HG02763 (cell line): Measurements from ENCODE around the gene NR1I2.

Source experiments
- ATAC-seq: cut with Tn5 transposase; IDR thresholded peaks from one replicate; pipeline ENCODE4 v1.9.1; 2021; ENCODE audit warnings: mild to moderate bottlenecking, moderate library complexity; ENCODE audit not compliant: unreplicated experiment

NR1I2 gene

DNA sequence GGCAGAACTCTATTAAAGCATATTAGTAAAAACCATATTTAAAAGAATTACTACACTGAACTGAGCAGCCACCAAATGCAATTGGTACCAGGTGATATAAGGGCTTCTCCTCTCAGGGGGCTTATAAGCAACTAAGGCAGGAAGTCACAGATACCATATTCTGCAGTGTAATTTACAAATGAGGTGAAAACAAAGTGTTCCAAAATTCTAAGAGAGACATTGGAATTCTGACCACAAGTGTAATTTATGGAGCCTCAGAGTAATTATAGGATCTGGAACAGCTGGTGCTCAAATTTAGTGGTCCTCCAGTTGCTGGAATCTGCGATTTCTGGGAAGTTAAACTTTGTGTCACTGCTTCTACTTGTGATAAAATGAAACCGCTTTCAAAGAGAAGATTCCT lies 3.1 kb upstream of the NR1I2 start:
- ATAC-seq: no peak

DNA sequence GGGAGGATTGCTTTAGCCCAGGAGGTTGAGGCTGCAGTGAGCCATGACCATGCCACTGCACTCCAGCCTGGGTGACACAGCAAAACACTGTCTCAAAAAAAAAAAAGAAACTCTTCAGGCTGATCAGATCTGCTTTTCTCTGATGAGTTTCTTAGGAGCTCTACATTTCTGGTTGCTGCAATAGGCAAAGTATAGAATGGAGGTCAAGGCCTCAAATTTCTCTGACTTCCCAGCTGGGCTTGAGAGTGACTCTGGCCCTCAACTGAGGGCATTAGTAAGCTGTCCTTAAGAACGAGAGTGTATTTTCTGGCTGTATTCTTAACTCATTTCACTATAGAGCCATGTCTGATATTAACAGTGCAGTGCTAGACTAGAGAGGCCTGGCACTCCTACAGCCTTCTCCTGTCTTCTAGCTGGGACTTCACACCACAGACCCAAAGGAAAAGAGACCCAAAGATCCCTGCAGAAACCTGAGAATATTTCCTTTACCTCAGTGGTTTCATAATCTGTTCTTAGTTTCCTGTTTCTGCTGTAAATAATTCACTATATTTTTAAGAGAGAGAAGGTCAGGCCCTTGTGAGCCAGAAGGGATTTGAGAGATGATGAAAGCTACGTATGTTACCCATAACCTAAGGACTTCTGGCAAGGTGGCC lies 2.0 kb upstream of the NR1I2 start:
- ATAC-seq: no peak

GRCh38 chr3:119782460-119782859 lies 559 bp downstream of the NR1I2 start:
- no peak for ATAC-seq

GRCh38 chr3:119783255-119783654 lies 1.4 kb downstream of the NR1I2 start:
- ATAC-seq: no peak

- no peak for ATAC-seq
Measured at GRCh38 chr3:119783883-119784282, 2.0 kb downstream of the NR1I2 start.

GRCh38 chr3:119786409-119786808 lies 4.5 kb downstream of the NR1I2 start:
- no peak for ATAC-seq

- ATAC-seq: no peak
Measured at GRCh38 chr3:119790369-119790768, 8.5 kb downstream of the NR1I2 start.

DNA sequence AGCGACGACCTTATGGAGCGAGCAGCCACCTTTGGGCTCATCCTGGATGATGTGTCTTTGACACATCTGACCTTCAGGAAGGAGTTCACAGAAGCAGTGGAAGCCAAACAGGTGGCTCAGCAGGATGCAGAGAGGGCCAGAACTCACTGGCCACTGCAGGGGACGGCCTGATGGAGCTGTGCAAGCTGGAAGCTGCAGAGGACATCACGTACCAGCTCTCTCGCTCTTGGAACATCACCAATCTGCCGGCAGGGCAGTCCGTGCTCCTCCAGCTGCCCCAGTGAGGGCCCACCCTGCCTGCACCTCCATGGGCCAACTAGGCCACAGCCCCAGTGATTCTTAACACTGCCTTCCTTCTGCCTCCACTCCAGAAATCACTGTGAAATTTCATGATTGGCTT lies 10.4 kb downstream of the NR1I2 start:
- no peak for ATAC-seq

DNA sequence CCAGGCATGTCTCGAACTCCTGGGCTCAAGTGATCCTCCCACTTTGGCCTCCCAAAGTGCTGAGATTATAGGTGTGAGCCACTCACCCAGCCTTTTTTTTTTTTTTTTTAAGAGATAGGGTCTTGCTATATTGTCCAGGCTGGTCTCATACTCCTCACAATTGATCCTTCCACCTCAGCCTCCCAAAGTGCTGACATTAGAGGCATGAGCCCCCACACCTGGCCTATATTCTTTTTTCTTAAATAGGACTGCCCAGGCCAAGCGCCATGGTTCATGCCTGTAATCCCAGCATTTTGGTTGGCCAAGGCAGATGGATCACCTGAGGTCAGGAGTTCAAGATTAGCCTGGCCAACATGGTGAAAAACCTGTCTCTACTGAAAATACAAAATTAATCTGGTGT lies 12.5 kb downstream of the NR1I2 start:
- ATAC-seq: no peak

GRCh38 chr3:119794971-119795612 lies 13.2 kb downstream of the NR1I2 start:
- no peak for ATAC-seq

DNA sequence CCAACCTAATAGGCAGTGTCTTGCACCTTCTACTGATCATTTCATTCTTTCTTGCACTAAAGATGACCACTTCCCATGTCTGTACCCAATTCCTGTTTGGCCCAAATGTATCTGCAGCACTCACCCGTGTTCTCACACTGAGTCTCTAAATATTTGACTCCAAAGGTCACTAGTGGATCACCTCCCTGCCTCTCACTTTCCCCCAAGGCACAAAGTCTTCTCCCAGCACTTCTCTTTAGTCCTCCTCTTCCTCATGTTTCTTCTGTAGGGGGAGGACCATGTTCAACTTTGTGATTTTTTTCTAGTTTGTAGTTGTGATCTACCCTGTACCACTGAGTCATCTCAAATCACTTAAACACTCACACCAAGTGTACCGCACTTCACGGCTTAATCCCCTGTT lies 13.9 kb downstream of the NR1I2 start:
- no peak for ATAC-seq

GRCh38 chr3:119796368-119796767 lies 14.5 kb downstream of the NR1I2 start:
- ATAC-seq: no peak

DNA sequence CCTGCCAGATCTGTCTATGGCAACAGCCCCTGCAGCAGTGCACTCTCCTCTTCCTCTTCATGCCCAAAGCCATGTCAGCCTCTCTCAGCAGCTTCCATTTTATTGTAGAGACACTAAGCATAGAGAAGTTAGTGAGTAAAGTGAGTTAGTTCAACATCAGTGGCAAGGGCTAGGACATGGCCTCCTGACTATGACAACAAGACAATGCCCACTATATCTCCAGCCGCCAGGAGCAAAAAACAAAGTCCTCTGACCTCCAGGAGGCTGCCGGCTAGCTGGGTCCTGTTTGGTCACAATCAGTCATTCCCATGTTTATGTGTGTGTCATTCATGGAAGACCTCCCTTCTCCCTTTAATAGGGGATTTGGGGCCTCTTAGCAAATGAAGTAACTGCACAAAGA lies 14.9 kb downstream of the NR1I2 start:
- ATAC-seq: no peak

GRCh38 chr3:119800844-119801243 lies 18.9 kb downstream of the NR1I2 start:
- no peak for ATAC-seq

DNA sequence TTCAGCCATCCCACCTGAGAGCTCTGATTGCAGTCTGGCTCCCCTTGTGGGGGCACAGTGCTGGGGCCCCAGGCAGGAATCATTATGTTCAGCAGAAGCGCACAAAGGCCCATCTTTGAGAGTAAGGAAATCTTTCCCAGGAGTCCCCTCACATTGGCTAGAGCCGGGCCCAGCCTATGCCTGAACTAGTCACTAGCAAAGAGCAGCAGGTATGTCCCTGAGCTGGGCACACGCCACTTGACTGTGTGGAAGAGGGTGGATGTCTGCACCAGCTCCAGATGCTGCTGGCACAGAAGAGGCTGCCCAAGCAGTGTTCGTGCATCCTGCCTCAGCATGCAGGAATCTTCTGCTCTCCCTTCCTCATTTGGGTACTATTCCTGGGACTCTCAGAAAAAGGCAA lies 26.3 kb downstream of the NR1I2 start:
- ATAC-seq: no peak

GRCh38 chr3:119808843-119809242 lies 26.9 kb downstream of the NR1I2 start:
- ATAC-seq: no peak

DNA sequence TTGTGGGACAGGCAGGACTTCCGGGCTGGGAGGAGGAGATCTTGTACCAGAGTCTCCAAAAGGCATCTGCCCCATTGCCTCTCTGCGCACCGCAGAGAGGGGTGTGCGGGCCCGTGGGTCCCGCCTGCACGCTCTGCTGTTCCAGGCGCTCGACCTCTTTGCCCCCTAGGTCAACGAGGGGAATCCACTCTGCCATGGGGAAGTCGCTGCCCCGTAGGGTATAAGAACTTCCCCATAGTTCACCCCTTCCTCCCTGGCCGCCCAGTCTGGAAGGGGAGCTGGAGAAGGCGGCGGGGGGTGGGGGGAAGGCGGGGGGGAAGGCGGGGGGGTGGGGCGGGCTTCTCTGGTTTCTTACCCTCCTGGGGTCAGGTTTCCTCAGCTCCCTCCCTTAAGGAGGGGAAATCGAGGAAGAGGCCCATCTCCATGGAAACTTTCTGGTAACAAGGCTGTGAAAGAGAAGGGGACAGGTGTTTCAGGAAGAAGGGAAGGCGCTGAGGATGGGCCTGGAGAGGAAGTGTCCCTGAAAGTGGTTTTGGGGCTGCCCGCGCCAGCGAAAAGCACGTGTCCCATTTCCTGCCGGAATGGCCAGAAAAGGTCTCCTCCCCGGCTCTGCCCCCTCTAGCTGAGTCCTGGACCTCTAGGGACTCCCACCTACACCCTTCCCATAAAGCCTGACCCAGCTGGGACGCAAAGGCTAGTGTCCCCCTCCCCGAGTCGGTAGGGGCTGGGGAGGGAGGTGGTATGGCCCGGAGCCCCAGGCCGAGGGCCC lies 27.5 kb downstream of the NR1I2 start:
- peak; percentile 19 for ATAC-seq

- ATAC-seq: peak; percentile 74
Measured at GRCh38 chr3:119810018-119810435, 28.1 kb downstream of the NR1I2 start.

- no peak for ATAC-seq
Measured at GRCh38 chr3:119812491-119813058, 30.7 kb downstream of the NR1I2 start.

DNA sequence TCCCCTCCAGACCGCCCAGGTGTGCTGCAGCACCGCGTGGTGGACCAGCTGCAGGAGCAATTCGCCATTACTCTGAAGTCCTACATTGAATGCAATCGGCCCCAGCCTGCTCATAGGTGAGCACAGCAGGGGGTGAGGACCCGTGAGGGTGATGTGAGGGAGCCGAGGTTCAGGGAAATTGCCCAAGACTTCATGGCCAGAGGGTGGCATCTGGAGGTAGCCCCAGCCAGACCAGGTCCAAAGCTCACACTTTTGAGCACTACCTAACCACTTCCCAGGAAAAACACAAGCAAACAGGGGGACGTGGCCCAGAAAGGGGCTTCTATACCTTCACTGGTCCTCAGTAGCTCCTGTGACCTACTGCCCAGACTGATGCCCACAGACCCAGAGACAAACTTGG lies 33.8 kb downstream of the NR1I2 start:
- no peak for ATAC-seq

GRCh38 chr3:119817071-119817470 lies 35.2 kb downstream of the NR1I2 start:
- no peak for ATAC-seq
